Chondrocyte (in vitro differentiated cells): ENCODE data around the gene KRTAP5-10. TPM values are rescaled to one million over a fixed set of nuclear protein-coding genes. Genes with fewer than 3 reads are reported as not detected.

ENCODE experiments used
- DNase-seq: peaks from one replicate; pipeline ENCODE4 v3.0.0; 2021; ENCODE audit warnings: mixed read lengths, low spot score
- H3K27ac Mint-ChIP-seq: one replicate; pipeline ENCODE4 v1.8.0; 2021; ENCODE audit warnings: mild to moderate bottlenecking, moderate library complexity, mixed read lengths; ENCODE audit not compliant: unreplicated experiment
- H3K27me3 Mint-ChIP-seq: 2 replicates; pipeline ENCODE4 v1.8.0; 2021; ENCODE audit warnings: low read depth, mixed read lengths
- H3K36me3 Mint-ChIP-seq: 2 replicates; pipeline ENCODE4 v1.8.0; 2021; ENCODE audit warnings: low read depth, mixed read lengths
- H3K4me1 Mint-ChIP-seq: 2 replicates; pipeline ENCODE4 v1.8.0; 2021; ENCODE audit warnings: low read depth, mild to moderate bottlenecking, mixed read lengths
- H3K4me3 Mint-ChIP-seq: one replicate; pipeline ENCODE4 v1.8.0; 2021; ENCODE audit warnings: mild to moderate bottlenecking, moderate library complexity, mixed read lengths; ENCODE audit not compliant: unreplicated experiment
- H3K9me3 Mint-ChIP-seq: 2 replicates; pipeline ENCODE4 v1.8.0; 2021; ENCODE audit warnings: low read depth, mixed read lengths
- total RNA-seq: library from RNA; stranded (reverse); gene quantifications from 3 replicates; pipeline ENCODE4 v1.2.1, GENCODE V29; 2021
- TF ChIP-seq, protein P1 (sequence below): fragments of 200-600 bp; sonication (generic); IDR thresholded peaks from 2 replicates; pipeline ENCODE4 v1.5.0; 2021; ENCODE audit warnings: antibody characterized with exemption, mild to moderate bottlenecking, moderate library complexity

The KRTAP5-10 gene
- total RNA-seq, 1 donor from 2014 or later = not detected

DNA sequence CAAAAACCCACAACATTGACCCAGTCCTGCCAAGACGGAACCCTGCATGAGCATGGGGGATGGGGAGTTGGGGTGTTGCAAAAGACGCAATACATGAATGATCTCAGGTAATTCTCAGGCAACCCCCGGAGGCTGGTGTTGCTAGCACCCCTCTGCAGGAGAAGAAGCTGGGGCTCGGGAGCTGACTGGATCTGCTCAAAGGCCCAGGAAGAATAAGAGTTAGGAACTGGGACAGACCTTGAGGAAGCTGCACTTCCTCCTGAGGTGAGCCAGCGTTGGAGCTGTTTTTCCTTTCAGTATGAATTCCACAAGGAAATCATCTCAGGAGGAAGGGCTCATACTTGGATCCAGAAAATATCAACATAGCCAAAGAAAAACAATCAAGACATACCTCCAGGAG, 17.2 kb upstream of the KRTAP5-10 start, which contains the start of gene KRTAP5-9:
TSS of gene KRTAP5-9 (plus strand) at position 301 of the 400 bp plus-strand sequence. CDS start 238 bp downstream, outside the sequence.
- H3K27ac Mint-ChIP-seq = no peak within 1 kb of the TSS
- H3K4me3 Mint-ChIP-seq = no peak within 1 kb of the TSS
- H3K36me3 Mint-ChIP-seq = peaks cover 1% of the 10 kb centered on the region
- H3K4me1 Mint-ChIP-seq = no peaks in the 10 kb centered on the region
- peaks cover 6% of the 10 kb centered on the region for H3K9me3 Mint-ChIP-seq
- peaks cover 27% of the 10 kb centered on the region for H3K27me3 Mint-ChIP-seq
- TF ChIP-seq, protein P1, sequence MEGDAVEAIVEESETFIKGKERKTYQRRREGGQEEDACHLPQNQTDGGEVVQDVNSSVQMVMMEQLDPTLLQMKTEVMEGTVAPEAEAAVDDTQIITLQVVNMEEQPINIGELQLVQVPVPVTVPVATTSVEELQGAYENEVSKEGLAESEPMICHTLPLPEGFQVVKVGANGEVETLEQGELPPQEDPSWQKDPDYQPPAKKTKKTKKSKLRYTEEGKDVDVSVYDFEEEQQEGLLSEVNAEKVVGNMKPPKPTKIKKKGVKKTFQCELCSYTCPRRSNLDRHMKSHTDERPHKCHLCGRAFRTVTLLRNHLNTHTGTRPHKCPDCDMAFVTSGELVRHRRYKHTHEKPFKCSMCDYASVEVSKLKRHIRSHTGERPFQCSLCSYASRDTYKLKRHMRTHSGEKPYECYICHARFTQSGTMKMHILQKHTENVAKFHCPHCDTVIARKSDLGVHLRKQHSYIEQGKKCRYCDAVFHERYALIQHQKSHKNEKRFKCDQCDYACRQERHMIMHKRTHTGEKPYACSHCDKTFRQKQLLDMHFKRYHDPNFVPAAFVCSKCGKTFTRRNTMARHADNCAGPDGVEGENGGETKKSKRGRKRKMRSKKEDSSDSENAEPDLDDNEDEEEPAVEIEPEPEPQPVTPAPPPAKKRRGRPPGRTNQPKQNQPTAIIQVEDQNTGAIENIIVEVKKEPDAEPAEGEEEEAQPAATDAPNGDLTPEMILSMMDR = no peak
- DNase-seq = no peak

DNA sequence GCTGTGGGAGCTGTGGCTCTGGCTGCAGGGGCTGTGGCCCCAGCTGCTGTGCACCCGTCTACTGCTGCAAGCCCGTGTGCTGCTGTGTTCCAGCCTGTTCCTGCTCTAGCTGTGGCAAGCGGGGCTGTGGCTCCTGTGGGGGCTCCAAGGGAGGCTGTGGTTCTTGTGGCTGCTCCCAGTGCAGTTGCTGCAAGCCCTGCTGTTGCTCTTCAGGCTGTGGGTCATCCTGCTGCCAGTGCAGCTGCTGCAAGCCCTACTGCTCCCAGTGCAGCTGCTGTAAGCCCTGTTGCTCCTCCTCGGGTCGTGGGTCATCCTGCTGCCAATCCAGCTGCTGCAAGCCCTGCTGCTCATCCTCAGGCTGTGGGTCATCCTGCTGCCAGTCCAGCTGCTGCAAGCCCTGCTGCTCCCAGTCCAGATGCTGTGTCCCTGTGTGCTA, 16.6 kb upstream of the KRTAP5-10 start:
- no peak overlapping the region for H3K4me3 Mint-ChIP-seq
- peaks cover 6% of the 10 kb centered on the region for H3K9me3 Mint-ChIP-seq
- TF ChIP-seq, protein P1 = no peak
- DNase-seq = no peak
- peaks cover 1% of the 10 kb centered on the region for H3K36me3 Mint-ChIP-seq
- H3K27me3 Mint-ChIP-seq = peaks cover 23% of the 10 kb centered on the region
- H3K27ac Mint-ChIP-seq = no peak overlapping the region
- no peaks in the 10 kb centered on the region for H3K4me1 Mint-ChIP-seq

DNA sequence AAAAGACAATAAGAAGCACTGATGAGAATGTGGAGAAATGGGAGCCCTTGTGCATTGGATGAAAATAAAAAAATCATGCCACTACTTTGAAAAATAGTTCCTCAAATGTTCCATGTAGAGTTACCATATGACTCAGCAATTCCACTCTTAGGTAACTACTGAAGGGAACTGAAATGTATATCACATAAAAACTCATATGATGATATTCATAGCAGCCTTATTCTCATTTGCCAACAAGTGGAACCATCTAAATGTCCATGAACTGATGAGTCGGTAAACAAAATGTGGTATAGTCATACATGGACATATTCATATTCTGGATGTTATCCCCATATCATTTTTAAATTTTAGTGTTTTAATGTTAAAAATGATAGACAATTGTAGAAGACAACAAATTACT, 13.7 kb upstream of the KRTAP5-10 start:
- H3K27me3 Mint-ChIP-seq = peaks cover 25% of the 10 kb centered on the region
- no peak overlapping the region for H3K4me3 Mint-ChIP-seq
- no peaks in the 10 kb centered on the region for H3K4me1 Mint-ChIP-seq
- no peaks in the 10 kb centered on the region for H3K36me3 Mint-ChIP-seq
- H3K9me3 Mint-ChIP-seq = no peaks in the 10 kb centered on the region
- DNase-seq = no peak
- TF ChIP-seq, protein P1 = no peak
- no peak overlapping the region for H3K27ac Mint-ChIP-seq

DNA sequence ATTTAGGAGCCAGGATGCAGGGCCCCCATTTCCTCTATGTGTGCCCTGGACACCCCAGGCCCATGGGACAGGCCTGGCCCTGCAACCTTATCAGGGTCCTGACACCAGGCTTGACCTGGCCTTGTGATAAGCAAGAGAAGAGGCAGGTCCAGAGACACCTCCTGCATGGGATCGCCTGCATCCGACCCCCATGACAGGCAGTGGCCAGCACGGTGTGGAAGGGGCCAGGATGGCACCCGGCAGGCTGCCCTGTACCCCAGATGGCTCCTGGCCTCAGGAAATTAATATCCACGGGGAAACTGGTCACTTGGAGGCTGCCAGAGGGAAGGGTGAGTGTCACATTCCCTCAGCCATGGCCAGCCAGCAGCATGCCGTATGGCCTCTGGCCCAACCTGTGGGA, 10.4 kb upstream of the KRTAP5-10 start:
- no peak overlapping the region for H3K27ac Mint-ChIP-seq
- H3K9me3 Mint-ChIP-seq = no peaks in the 10 kb centered on the region
- DNase-seq = no peak
- H3K4me3 Mint-ChIP-seq = no peak overlapping the region
- TF ChIP-seq, protein P1 = no peak
- H3K4me1 Mint-ChIP-seq = no peaks in the 10 kb centered on the region
- peaks cover 26% of the 10 kb centered on the region for H3K27me3 Mint-ChIP-seq
- no peaks in the 10 kb centered on the region for H3K36me3 Mint-ChIP-seq

DNA sequence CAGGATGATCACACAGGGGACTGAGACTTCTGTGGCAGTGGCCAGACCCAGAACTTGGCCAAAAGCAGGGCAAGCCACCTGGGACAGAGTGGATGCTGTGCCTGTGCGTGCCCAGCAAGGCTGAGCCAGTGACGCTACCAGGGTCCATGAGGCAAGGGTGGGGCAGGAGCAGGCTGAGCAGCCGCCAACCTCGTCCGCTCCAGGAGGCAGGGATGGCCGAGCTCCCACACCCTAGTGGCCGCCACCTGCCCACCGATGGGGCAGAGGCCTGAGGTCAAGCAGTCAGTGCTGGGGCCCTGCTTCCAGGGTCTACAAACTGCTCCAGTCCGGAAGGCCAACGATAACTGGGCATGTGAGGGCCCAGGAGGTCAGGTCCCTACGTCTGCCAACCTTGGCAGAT, 9.9 kb upstream of the KRTAP5-10 start:
- peaks cover 22% of the 10 kb centered on the region for H3K27me3 Mint-ChIP-seq
- no peak overlapping the region for H3K4me3 Mint-ChIP-seq
- H3K36me3 Mint-ChIP-seq = no peaks in the 10 kb centered on the region
- no peak overlapping the region for H3K27ac Mint-ChIP-seq
- no peaks in the 10 kb centered on the region for H3K4me1 Mint-ChIP-seq
- DNase-seq = no peak
- peaks cover 2% of the 10 kb centered on the region for H3K9me3 Mint-ChIP-seq
- TF ChIP-seq, protein P1 = no peak
